Activated CD8-positive, alpha-beta T cell treated with anti-CD3 and anti-CD28 coated beads for 36 hours (primary cell): ENCODE data around the gene IQCE. TPM values are rescaled to one million over a fixed set of nuclear protein-coding genes. Genes with fewer than 3 reads are reported as not detected.

Source experiments
- ATAC-seq: fragments of 200-7000 bp; cut with Tn5 transposase; one replicate; pipeline ENCODE4 v1.10.0; 2021; ENCODE audit warnings: mild to moderate bottlenecking, moderate library complexity
- CTCF ChIA-PET: fragments of 350-600 bp; sonication (Branson Sonifier 250); formaldehyde crosslinking; loops from one replicate; lab custom pipeline; 2021; ENCODE audit warnings: antibody characterized with exemption; lab: Charles Lee
- POLR2A ChIA-PET: fragments of 350-600 bp; sonication (Branson Sonifier 250); formaldehyde crosslinking; loops from one replicate; lab custom pipeline; 2021; ENCODE audit warnings: antibody characterized with exemption; lab: Charles Lee
- DNase-seq: peaks from one replicate; pipeline ENCODE4 v3.0.0-alpha.2; 2020
- H3K27ac Mint-ChIP-seq: one replicate; pipeline ENCODE4 v1.8.0; 2021; ENCODE audit warnings: mild to moderate bottlenecking, mixed read lengths
- H3K27me3 Mint-ChIP-seq: one replicate; pipeline ENCODE4 v1.8.0; 2021; ENCODE audit warnings: mixed read lengths
- H3K36me3 Mint-ChIP-seq: one replicate; pipeline ENCODE4 v1.8.0; 2021; ENCODE audit warnings: low read depth, mixed read lengths
- H3K4me1 Mint-ChIP-seq: one replicate; pipeline ENCODE4 v1.8.0; 2021; ENCODE audit warnings: low read depth, mixed read lengths
- H3K4me3 Mint-ChIP-seq: one replicate; pipeline ENCODE4 v1.8.0; 2021; ENCODE audit warnings: mild to moderate bottlenecking, moderate library complexity, mixed read lengths
- H3K9me3 Mint-ChIP-seq: one replicate; pipeline ENCODE4 v1.8.0; 2021; ENCODE audit warnings: mixed read lengths
- intact Hi-C: fragments of 100-400 bp; cut with micrococcal nuclease; formaldehyde crosslinking; loops from one replicate; pipeline ENCODE4 v1.10.0; 2022
- total RNA-seq, 2 experiments: library from RNA; stranded (reverse); gene quantifications; one replicate each; pipeline ENCODE4 v1.2.3, GENCODE V29; 2021
- TF ChIP-seq, protein P1 (sequence below): fragments of 200-600 bp; IDR thresholded peaks from one replicate; pipeline ENCODE4 v1.8.0; 2022; ENCODE audit warnings: antibody characterized with exemption, mild to moderate bottlenecking

Gene IQCE
- total RNA-seq, 2 experiments from 2014 or later = 4.0 to 4.3 TPM

GRCh38 chr7:2540641-2541051, 18.1 kb upstream of the IQCE start:
- ATAC-seq (peak; percentile 29), DNase-seq (no peak)
- ChIA-PET CTCF (interaction anchor here (0.6 to 1.1 kb wide), 2 partner anchors 18 to 72 kb away, joined by 3 to 4 read pairs; no protein-coding TSS in a partner anchor), POLR2A (interaction anchor here (0.8 to 2.5 kb wide), 7 partner anchors 10 to 71 kb away, joined by 3 to 8 read pairs (median 4); no protein-coding TSS in a partner anchor)
- H3K27me3 Mint-ChIP-seq = no peaks in the 10 kb centered on the region
- peaks cover 6% of the 10 kb centered on the region for H3K36me3 Mint-ChIP-seq
- no peaks in the 10 kb centered on the region for H3K9me3 Mint-ChIP-seq
- H3K4me1 Mint-ChIP-seq = no peaks in the 10 kb centered on the region
- no peak overlapping the region for H3K4me3 Mint-ChIP-seq
- H3K27ac Mint-ChIP-seq = no peak overlapping the region
- TF ChIP-seq, protein P1, sequence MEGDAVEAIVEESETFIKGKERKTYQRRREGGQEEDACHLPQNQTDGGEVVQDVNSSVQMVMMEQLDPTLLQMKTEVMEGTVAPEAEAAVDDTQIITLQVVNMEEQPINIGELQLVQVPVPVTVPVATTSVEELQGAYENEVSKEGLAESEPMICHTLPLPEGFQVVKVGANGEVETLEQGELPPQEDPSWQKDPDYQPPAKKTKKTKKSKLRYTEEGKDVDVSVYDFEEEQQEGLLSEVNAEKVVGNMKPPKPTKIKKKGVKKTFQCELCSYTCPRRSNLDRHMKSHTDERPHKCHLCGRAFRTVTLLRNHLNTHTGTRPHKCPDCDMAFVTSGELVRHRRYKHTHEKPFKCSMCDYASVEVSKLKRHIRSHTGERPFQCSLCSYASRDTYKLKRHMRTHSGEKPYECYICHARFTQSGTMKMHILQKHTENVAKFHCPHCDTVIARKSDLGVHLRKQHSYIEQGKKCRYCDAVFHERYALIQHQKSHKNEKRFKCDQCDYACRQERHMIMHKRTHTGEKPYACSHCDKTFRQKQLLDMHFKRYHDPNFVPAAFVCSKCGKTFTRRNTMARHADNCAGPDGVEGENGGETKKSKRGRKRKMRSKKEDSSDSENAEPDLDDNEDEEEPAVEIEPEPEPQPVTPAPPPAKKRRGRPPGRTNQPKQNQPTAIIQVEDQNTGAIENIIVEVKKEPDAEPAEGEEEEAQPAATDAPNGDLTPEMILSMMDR = no peak
- intact Hi-C loops = no loop called here

DNA sequence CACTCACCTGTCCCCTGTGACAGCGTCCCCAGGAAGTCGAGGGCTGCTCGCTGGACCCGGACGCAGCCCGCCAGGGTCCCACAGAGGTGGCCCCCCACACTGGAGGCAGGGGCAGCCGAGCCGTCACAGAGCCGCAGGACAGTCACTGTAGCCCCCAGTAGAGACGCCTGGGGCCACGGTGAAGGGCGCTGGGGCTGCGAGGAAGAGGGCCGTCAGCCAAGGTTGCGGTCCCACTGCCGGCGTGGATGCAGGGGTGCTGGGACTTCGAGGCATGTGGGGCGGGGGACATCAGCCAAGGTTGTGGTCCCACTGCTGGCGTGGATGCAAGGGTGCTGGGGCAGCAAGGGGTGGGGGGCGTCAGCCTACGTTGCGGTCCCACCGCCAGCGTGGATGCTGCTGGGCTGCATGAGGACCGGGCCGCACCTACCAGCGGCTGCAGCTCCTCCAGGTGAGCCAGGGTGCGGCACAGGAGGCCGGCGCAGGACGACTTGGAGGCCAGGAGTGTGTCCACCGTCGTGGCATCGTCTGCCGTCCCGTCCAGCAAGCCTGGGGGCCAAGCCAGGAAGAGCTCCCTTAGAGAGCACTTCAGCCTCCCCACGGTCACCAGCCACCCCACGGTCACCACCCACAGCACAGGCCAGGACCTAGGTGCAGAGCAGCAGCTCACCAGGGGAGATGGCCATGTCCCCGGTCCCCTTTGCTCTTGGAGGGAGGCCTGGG, 17.3 kb upstream of the IQCE start:
- POLR2A ChIA-PET = interaction anchor here (0.6 to 2.5 kb wide), 4 partner anchors 11 to 22 kb away, joined by 3 to 8 read pairs (median 3); no protein-coding TSS in a partner anchor
- ATAC-seq (no peak), DNase-seq (no peak)
- TF ChIP-seq, protein P1 = no peak
- Mint-ChIP-seq H3K4me1 (no peaks in the 10 kb centered on the region), H3K27ac (no peak overlapping the region), H3K4me3 (no peak overlapping the region), H3K9me3 (no peaks in the 10 kb centered on the region), H3K27me3 (no peaks in the 10 kb centered on the region), H3K36me3 (peaks cover 9% of the 10 kb centered on the region)
- intact Hi-C loops = no loop called here
- CTCF ChIA-PET = no interaction called here

DNA sequence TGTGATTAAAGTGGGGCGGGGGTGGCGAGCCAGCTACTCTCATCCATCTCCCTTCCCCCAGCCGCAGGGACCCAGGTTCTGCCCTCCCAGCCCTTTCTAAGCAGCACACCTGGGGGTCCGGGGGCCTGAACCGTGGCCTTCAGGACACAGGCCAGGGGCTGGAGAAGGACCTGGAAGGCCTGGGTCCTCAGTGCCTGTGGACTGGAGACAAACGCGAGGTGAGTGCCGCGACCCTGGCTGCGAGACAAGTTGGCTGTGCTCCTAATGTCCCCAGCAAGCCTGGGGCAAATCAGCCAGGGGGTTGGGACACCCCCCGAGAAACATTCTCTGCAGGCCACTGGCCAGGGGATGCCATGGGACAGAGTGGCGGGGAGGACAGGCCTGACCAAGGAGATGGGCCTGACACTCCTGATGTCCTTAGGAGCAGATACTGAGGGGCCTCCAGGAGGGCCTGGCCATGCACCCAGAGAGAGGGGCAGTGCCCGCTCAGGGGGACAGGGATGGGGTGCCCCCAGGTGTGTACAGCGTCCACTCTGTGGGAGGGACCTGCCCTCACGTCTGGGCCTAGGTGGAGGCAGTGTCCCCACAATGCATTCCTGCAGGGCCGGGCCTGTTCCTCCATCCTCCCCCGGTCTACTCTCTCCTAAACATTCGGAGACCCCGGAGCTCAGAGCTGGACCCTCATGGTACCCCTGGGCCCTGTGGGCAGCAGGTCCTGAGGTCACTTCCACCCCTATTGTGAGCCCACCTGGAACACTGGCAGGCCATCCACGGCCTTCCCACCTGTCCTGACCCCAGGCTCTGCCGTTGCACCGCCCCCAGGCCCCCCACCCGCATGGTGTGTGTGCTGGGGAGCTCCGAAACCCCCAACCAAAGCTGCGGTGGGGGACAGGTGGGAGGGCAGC, 16.5 kb upstream of the IQCE start:
- Mint-ChIP-seq H3K27ac (no peak overlapping the region), H3K4me3 (no peak overlapping the region), H3K36me3 (peaks cover 12% of the 10 kb centered on the region), H3K9me3 (no peaks in the 10 kb centered on the region), H3K27me3 (no peaks in the 10 kb centered on the region), H3K4me1 (no peaks in the 10 kb centered on the region)
- TF ChIP-seq, protein P1 = no peak
- intact Hi-C loops = no loop called here
- no peak for ATAC-seq
- ChIA-PET CTCF (no interaction called here), POLR2A (interaction anchor here (0.6 to 1.9 kb wide), 4 partner anchors 12 to 21 kb away, joined by 3 to 6 read pairs (median 3); partner anchors contain the start of gene BRAT1)
- no peak for DNase-seq

DNA sequence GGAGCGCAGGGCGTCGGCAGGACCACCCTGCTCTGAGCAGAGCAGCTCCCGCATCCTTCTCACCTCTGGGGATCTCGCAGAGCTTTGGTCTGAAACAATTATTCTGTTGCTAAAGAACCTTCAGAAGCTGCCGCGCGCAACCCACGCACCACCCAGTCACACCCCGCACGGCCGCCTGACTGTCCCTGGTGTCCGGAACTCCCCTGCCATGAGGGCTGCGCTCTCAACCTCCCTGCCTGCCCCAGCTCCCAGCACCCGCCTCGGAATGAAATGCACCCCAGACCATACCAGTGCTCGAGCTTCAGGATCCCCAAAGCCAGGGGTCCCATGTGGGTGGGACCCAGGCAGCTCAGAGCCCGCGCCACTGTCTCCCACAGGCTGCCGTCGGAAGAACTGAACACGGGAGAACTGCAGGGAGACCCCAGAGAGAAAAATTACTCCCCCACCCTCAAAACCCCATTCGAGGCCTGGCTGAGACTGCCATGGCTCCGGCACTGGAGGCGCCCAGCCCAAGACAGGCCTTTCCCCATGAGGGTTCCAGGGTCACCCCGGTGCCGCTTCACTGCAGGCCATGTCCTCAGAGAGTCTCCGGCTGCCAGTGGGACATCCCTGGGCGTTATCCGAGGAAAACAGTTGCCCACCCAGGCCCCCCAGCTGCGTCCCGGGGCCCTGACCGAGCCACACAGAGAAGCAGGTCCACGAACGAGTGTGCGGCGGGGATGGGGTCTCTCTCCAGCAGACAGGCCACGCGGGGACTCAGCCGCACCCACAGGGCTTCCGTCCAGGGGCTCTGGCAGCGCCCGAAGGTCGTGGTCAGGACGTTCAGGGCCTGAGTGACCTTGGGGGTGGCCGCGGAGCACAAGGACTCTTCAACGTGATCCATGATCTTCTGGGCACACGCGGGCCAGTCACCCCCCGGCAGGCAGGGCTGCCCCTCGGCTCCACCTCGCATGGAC, 15.6 kb upstream of the IQCE start:
- ATAC-seq (no peak), DNase-seq (no peak)
- Mint-ChIP-seq H3K27ac (no peak overlapping the region), H3K36me3 (peaks cover 18% of the 10 kb centered on the region), H3K27me3 (no peaks in the 10 kb centered on the region), H3K9me3 (no peaks in the 10 kb centered on the region), H3K4me1 (no peaks in the 10 kb centered on the region), H3K4me3 (no peak overlapping the region)
- CTCF ChIA-PET = no interaction called here
- intact Hi-C loops = no loop called here
- POLR2A ChIA-PET = interaction anchor here (0.9 to 1.9 kb wide), 2 partner anchors 13 to 14 kb away, joined by 3 to 6 read pairs; partner anchors contain the start of gene BRAT1
- TF ChIP-seq, protein P1 = no peak
